Panc1 (cell line): Measurements from ENCODE around the gene RNF145.

Experiments
- POLR2AphosphoS5 ChIP-seq: IDR thresholded peaks from 2 replicates; pipeline ENCODE4 v1.6.1; 2012; ENCODE audit warnings: mild to moderate bottlenecking, low read depth, low read length, moderate library complexity
- TF ChIP-seq, protein P1 (sequence below): fragments of 450-650 bp; IDR thresholded peaks from 2 replicates; pipeline ENCODE4 v1.5.1; 2017; ENCODE audit warnings: mild to moderate bottlenecking

DNA sequence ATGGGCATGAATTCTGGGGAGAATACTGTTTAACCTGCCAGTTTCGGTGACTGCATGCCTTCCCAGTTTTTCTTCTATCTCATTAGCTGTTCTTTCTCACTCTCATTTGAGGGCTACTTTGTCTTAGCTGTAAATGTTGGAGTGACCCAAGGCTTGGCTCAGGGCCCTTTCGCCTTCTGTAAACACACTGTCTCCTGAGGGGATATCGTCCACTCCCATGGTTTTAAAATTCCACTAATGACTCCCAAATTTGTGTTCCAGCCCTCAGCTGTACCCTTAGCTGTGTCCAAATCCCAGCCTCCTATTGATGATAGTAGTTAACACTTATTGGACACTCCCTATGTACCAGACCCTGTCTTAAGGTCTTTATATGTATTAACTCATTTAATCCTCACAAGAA is 14.1 kb upstream of the RNF145 start:
- TF ChIP-seq, protein P1, sequence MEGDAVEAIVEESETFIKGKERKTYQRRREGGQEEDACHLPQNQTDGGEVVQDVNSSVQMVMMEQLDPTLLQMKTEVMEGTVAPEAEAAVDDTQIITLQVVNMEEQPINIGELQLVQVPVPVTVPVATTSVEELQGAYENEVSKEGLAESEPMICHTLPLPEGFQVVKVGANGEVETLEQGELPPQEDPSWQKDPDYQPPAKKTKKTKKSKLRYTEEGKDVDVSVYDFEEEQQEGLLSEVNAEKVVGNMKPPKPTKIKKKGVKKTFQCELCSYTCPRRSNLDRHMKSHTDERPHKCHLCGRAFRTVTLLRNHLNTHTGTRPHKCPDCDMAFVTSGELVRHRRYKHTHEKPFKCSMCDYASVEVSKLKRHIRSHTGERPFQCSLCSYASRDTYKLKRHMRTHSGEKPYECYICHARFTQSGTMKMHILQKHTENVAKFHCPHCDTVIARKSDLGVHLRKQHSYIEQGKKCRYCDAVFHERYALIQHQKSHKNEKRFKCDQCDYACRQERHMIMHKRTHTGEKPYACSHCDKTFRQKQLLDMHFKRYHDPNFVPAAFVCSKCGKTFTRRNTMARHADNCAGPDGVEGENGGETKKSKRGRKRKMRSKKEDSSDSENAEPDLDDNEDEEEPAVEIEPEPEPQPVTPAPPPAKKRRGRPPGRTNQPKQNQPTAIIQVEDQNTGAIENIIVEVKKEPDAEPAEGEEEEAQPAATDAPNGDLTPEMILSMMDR, result no peak
- TF ChIP-seq POLR2AphosphoS5, result no peak
